IPS-NIHi7 (cell line): Measurements from ENCODE around the gene CCNJL.
A peak's percentile ranks its signal among the peaks of the same experiment; 100 is the strongest.

Experiments
- DNase-seq: peaks from one replicate; pipeline ENCODE4 v3.0.0; 2012; ENCODE audit warnings: mixed read lengths; ENCODE audit errors: extremely low spot score

CCNJL gene

GRCh38 chr5:160291467-160291866 is 20.9 kb downstream of the CCNJL start:
- no peak for DNase-seq

- DNase-seq, result no peak
Observed at GRCh38 chr5:160290751-160291150, 21.6 kb downstream of the CCNJL start.

GRCh38 chr5:160289721-160290120 is 22.6 kb downstream of the CCNJL start:
- no peak for DNase-seq

GRCh38 chr5:160289356-160289651 is 23.1 kb downstream of the CCNJL start:
- DNase-seq, result no peak

GRCh38 chr5:160287378-160288051 is 24.8 kb downstream of the CCNJL start:
- DNase-seq, result peak; percentile 80

- DNase-seq, result no peak
Observed at GRCh38 chr5:160286947-160287346, 25.4 kb downstream of the CCNJL start.

- DNase-seq, result no peak
Observed at GRCh38 chr5:160285316-160285715, 27.0 kb downstream of the CCNJL start.

- DNase-seq, result no peak
Observed at GRCh38 chr5:160284291-160284873, 28.0 kb downstream of the CCNJL start.

GRCh38 chr5:160281275-160281674 is 31.1 kb downstream of the CCNJL start:
- DNase-seq, result no peak

GRCh38 chr5:160280384-160281095 is 31.8 kb downstream of the CCNJL start:
- DNase-seq, result no peak

GRCh38 chr5:160278343-160278742 is 34.0 kb downstream of the CCNJL start:
- DNase-seq, result no peak

- DNase-seq, result no peak
Observed at GRCh38 chr5:160274483-160274931, 37.9 kb downstream of the CCNJL start.

- no peak for DNase-seq
Observed at GRCh38 chr5:160272889-160273288, 39.5 kb downstream of the CCNJL start.

- DNase-seq, result no peak
Observed at GRCh38 chr5:160272264-160272663, 40.1 kb downstream of the CCNJL start.

- no peak for DNase-seq
Observed at GRCh38 chr5:160271836-160272235, 40.5 kb downstream of the CCNJL start.

GRCh38 chr5:160271396-160271795 is 41.0 kb downstream of the CCNJL start:
- DNase-seq, result no peak

GRCh38 chr5:160270704-160271103 is 41.7 kb downstream of the CCNJL start:
- no peak for DNase-seq

- no peak for DNase-seq
Observed at GRCh38 chr5:160269017-160269416, 43.3 kb downstream of the CCNJL start.

- DNase-seq, result no peak
Observed at GRCh38 chr5:160268121-160268520, 44.2 kb downstream of the CCNJL start.

GRCh38 chr5:160266752-160267345 is 45.5 kb downstream of the CCNJL start:
- DNase-seq, result peak; percentile 64

- no peak for DNase-seq
Observed at GRCh38 chr5:160266044-160266443, 46.3 kb downstream of the CCNJL start.

- no peak for DNase-seq
Observed at GRCh38 chr5:160263326-160263855, 49.0 kb downstream of the CCNJL start.
